ENCODE data around the gene RNF149.

The RNF149 gene

GRCh38 chr2:101341421-101341820, 32.9 kb upstream of the RNF149 start:
- DNase-seq (ENCODE audit: extremely low read depth, low read depth), result no peak
- TF ChIP-seq CTCF (IDR thresholded peaks at IDR 0.05; ENCODE audit: low read depth, low read length), result no peak

DNA sequence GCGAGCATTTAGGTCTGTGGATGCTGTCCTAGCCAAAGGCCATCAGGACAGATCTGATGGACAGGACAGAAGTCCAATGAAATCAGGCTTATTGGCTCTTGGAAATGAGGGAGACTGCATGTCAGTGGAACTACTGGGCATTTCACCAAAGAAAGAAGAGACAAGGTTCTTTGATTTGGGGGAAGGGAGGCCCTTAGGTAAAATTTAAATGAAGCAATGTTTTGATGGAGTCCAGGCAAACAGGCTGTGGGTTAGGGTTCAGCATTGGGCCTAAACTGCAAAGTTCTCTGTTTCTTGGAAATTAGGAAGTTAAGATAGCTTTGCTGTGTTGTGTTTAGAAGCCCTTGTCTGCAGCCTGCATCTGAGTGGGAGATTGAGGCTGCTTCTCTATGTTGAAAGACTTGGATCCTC, 31.6 kb upstream of the RNF149 start:
- no peak for TF ChIP-seq CTCF (IDR thresholded peaks at IDR 0.05; ENCODE audit: low read depth, low read length)
- DNase-seq (ENCODE audit: extremely low read depth, low read depth), result no peak

DNA sequence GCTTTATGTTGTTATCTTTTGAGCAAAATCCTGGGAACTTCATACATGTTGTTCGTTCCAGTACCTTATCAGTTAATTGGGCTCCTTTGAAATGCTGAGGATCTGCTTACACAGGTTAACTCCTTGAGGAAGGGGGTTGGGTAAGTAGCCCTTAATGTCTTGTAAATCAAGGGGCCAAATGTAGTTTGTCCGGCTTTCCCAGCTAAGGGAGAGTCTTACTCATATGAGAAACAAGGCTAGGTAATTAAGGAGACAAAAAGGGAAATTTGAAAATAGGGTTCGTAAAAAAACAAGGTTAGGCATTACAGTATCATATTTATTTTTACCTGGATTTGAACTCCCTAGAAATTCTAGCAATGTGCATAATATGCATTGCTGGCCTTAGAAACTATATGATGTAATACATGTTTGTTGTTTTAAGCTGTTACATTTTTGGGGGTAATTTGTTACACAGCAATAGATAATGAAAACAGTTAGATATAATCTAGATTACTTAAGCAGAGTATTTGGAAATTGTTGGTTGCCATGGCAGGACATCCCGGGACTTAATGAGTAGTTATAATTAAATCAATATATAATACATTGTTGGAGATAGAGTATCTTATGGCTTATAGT, 30.9 kb upstream of the RNF149 start:
- no peak for DNase-seq (ENCODE audit: extremely low read depth, low read depth)
- TF ChIP-seq CTCF (IDR thresholded peaks at IDR 0.05; ENCODE audit: low read depth, low read length), result no peak

- no peak for DNase-seq (ENCODE audit: extremely low read depth, low read depth)
- no peak for TF ChIP-seq CTCF (IDR thresholded peaks at IDR 0.05; ENCODE audit: low read depth, low read length)
Measured at GRCh38 chr2:101337877-101338276, 29.4 kb upstream of the RNF149 start.

DNA sequence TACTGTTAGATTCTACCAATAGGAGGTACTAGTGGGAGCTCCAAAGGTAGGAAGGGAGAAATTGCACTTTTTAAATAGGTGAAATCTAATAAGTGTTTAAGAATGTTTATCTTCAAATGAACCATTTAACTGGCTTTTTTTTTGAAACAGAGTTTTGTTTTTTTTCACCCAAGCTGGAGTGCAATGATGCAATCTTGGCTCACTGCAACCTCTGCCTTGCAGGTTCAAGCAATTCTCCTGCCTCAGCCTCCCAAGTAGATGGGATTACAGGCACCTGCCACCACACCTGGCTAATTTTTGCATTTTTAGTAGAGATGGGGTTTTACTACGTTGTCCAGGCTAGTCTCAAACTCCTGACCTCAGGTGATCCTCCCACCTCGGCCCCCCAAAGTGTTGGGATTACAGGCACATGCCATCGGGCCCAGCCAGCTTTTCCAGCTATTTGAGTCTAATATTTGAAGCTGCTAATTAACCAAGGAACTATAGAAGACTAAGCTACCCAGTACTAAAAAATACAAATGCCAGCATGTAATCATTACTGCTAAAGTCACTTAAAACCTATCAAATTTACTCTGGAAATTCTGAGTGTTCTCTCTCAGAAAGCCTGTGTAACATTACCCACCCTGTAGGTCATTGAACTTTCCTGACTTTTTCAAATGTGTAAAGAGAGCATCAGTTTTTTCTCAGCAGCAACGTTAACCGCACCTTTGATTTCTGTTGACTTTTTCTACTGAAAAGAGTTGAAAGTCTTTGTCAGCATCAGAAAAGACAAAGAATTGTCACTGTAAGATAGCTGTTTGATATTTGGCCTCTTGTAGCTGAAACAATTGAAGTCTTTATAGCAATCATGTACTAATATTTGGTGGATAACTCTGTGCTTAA, 24.6 kb upstream of the RNF149 start:
- DNase-seq (ENCODE audit: extremely low read depth, low read depth), result no peak
- TF ChIP-seq CTCF (IDR thresholded peaks at IDR 0.05; ENCODE audit: low read depth, low read length), result no peak

DNA sequence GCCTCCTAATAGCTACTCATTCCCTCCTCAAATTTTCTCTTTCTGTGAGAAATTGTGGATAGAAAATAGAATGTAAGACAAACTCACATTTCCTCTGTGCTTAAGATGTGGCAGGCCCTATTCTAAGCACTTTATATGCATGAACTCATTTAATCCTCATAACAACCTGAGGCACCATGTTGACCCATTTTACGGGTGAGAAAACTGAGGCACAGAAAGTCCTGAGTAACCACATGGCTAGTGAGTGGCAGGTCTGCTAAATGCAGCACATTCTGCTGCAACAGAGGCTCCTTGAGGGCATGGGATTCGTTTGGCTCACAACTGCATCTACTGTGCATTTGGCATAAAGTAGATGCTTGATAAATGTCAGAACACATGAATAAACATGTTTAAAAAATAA, 22.7 kb upstream of the RNF149 start:
- TF ChIP-seq CTCF (IDR thresholded peaks at IDR 0.05; ENCODE audit: low read depth, low read length), result no peak
- no peak for DNase-seq (ENCODE audit: extremely low read depth, low read depth)

DNA sequence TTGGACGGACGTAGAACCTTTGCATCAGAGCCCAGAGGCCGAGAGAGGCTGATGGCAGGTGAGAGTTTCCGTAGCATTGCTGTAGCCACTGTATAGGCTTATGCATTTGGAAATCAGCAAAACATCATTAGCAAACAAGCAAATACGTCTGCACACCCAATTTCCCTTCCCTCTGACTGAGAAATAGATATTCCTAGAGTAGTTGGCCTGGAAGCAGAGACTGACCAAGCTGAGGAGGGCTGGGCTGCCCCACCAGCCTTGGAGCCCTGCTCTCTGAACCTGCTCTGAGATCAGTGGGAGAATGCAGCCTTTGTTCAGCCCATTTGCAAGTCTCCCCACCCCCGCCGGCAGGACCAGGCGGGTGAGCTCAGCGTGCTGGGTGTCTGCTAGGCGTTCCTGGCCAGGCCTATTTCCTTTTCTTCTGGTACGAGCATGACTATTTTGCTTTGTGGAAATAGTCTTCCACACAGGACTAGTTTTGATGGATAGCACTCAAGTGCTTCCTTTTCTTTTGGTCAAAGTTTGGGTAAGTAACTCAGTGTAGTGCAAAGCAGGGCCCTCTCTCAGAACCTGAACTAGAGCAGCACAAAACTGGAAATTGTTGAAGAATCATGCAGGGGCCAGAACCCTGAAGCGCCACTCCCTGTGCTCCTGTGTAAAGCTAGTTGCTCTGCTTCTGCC, 21.9 kb upstream of the RNF149 start:
- no peak for DNase-seq (ENCODE audit: extremely low read depth, low read depth)
- TF ChIP-seq CTCF (IDR thresholded peaks at IDR 0.05; ENCODE audit: low read depth, low read length), result no peak

All from AG09319 (cell line).